Endothelial cell of umbilical vein (primary cell): ENCODE measurements around the gene RAMACL. TPM values are rescaled to one million over a fixed set of nuclear protein-coding genes. Genes with fewer than 3 reads are reported as not detected.
"Not testable (repeated sequence)": the region's sequence is repeated elsewhere in the genome, so short reads cannot be mapped to it uniquely, and the experiment has no call there.

ENCODE experiments used
- BruUV-seq: library from RNA; stranded (reverse); fragments of 400-500 nt; replicated peaks from 2 replicates; lab custom pipeline; 2021; lab: Mats Ljungman, UMichigan
- CTCF ChIA-PET: fragments of 300-600, 350-600 bp; sonication (Branson Sonifier 250); formaldehyde crosslinking; loops from one replicate; lab custom pipeline; 2021; ENCODE audit warnings: antibody characterized with exemption, inconsistent platforms; lab: Charles Lee
- POLR2A ChIA-PET: fragments of 300-600, 350-600 bp; sonication (Branson Sonifier 250); formaldehyde crosslinking; loops from one replicate; lab custom pipeline; 2021; ENCODE audit warnings: antibody characterized with exemption, inconsistent platforms; lab: Charles Lee
- DNase-seq: peaks from one replicate; pipeline ENCODE4 v3.0.0-alpha.2; 2011; ENCODE audit warnings: low read depth, low spot score
- FAIRE-seq: peaks from 2 replicates; lab custom pipeline; 2011; peaks lifted over from hg19 to GRCh38; lab: Jason Lieb, UNC
- H2AFZ ChIP-seq: 2 replicates; pipeline ENCODE4 v1.6.0; 2012; ENCODE audit warnings: low read depth, low read length, control low read depth, inconsistent platforms
- H3K27ac ChIP-seq: 2 replicates; pipeline ENCODE4 v1.5.1; 2011; ENCODE audit warnings: low read depth, mild to moderate bottlenecking, control low read depth, low read length, moderate library complexity; ENCODE audit not compliant: insufficient read depth
- H3K27me3 ChIP-seq, 2 experiments: 2 replicates each; pipeline versions ENCODE4 v1.6.0 to v1.6.1; 2011; ENCODE audit warnings: low read length in 2 of 2, mixed read lengths in 1 of 2; ENCODE audit not compliant: control insufficient read depth in 2 of 2, insufficient read depth in 2 of 2
- H3K36me3 ChIP-seq, 2 experiments: 2 replicates in 1 of 2; 3 replicates in 1 of 2; pipeline ENCODE4 v1.5.1; 2011; ENCODE audit warnings: low read length in 2 of 2, mild to moderate bottlenecking in 1 of 2, moderate library complexity in 1 of 2; ENCODE audit not compliant: control insufficient read depth in 2 of 2, insufficient read depth in 2 of 2; ENCODE audit errors: extremely low read depth in 1 of 2
- H3K4me1 ChIP-seq: 3 replicates; pipeline ENCODE4 v1.5.1; 2011; ENCODE audit warnings: mild to moderate bottlenecking, low read length; ENCODE audit not compliant: control insufficient read depth, insufficient read depth; ENCODE audit errors: extremely low read depth
- H3K4me2 ChIP-seq: 2 replicates; pipeline ENCODE4 v1.6.1; 2011; ENCODE audit warnings: low read length, control low read depth, mixed read lengths; ENCODE audit not compliant: insufficient read depth
- H3K4me3 ChIP-seq, 3 experiments: fragments of 200-600 bp in 1 of 3; sonication (generic), shearing (Covaris generic) in 1 of 3; replicated peaks in 1 of 3; 2 replicates each; pipeline ENCODE4 v1.5.1; 2011 to 2016; ENCODE audit warnings: control low read depth in 3 of 3, low read length in 3 of 3, mild to moderate bottlenecking in 2 of 3, inconsistent platforms in 1 of 3, low read depth in 1 of 3, moderate library complexity in 1 of 3; ENCODE audit not compliant: insufficient read depth in 1 of 3
- H3K79me2 ChIP-seq: 2 replicates; pipeline ENCODE4 v1.6.0; 2012; ENCODE audit warnings: low read length, inconsistent platforms; ENCODE audit not compliant: control insufficient read depth, insufficient read depth
- H3K9ac ChIP-seq: replicated peaks from 2 replicates; pipeline ENCODE3; 2011; ENCODE audit warnings: low read length, control low read depth; ENCODE audit not compliant: insufficient read depth; ENCODE audit errors: extremely low read depth
- H3K9me1 ChIP-seq: replicated peaks from 3 replicates; pipeline ENCODE4 v1.6.0; 2011; ENCODE audit warnings: mild to moderate bottlenecking, low read length; ENCODE audit not compliant: control insufficient read depth, insufficient read depth; ENCODE audit errors: extremely low read depth
- H3K9me3 ChIP-seq: replicated peaks from 2 replicates; pipeline ENCODE4 v1.5.1; 2012; ENCODE audit warnings: low read length, inconsistent platforms; ENCODE audit not compliant: control insufficient read depth, insufficient read depth
- H4K20me1 ChIP-seq: replicated peaks from 2 replicates; pipeline ENCODE3; 2011; ENCODE audit warnings: mild to moderate bottlenecking, low read length; ENCODE audit not compliant: control insufficient read depth, insufficient read depth; ENCODE audit errors: extremely low read depth
- EZH2 ChIP-seq: IDR thresholded peaks from 2 replicates; pipeline ENCODE4 v1.6.1; 2012; ENCODE audit warnings: borderline replicate concordance, low read depth, mild to moderate bottlenecking, moderate library complexity, low read length, inconsistent platforms; ENCODE audit not compliant: severe bottlenecking
- FOS ChIP-seq: IDR thresholded peaks from 2 replicates; pipeline ENCODE4 v1.6.1; 2011; ENCODE audit warnings: mild to moderate bottlenecking, low read length, moderate library complexity, borderline replicate concordance; ENCODE audit not compliant: insufficient read depth
- GATA2 ChIP-seq: IDR thresholded peaks from 2 replicates; pipeline ENCODE4 v1.7.0; 2011; ENCODE audit warnings: low read depth, mild to moderate bottlenecking, moderate library complexity, mixed read lengths, low read length; ENCODE audit not compliant: insufficient read length, insufficient read depth
- JUN ChIP-seq: IDR thresholded peaks from 2 replicates; pipeline ENCODE4 v1.6.1; 2011; ENCODE audit warnings: borderline replicate concordance, low read depth; ENCODE audit not compliant: insufficient read length, insufficient read depth
- MYC ChIP-seq: IDR thresholded peaks from one replicate; pipeline ENCODE4 v1.6.1; 2011; ENCODE audit warnings: mild to moderate bottlenecking, low read depth, low read length
- POLR2A ChIP-seq: IDR thresholded peaks from 2 replicates; pipeline ENCODE4 v1.6.1; 2012; ENCODE audit warnings: low read depth, mild to moderate bottlenecking, control low read depth, low read length
- POLR2AphosphoS5 ChIP-seq: IDR thresholded peaks from 2 replicates; pipeline ENCODE4 v1.6.1; 2012; ENCODE audit warnings: low read depth, mild to moderate bottlenecking, control low read depth, low read length, moderate library complexity; ENCODE audit not compliant: insufficient read depth
- dilution Hi-C: fragments of 300-500 bp; cut with MboI; formaldehyde crosslinking; loops from one replicate; pipeline ENCODE4 v1.15.0; 2019; ENCODE audit warnings: low sequenced_read_pairs; ENCODE audit not compliant: extremely low pct_ligation_motif_present
- intact Hi-C: fragments of 100-400 bp; cut with micrococcal nuclease; formaldehyde crosslinking; loops from one replicate; pipeline ENCODE4 v1.10.0; 2022
- polyA plus RNA-seq, 4 experiments: library from polyadenylated mRNA; depleted of rRNA in 3 of 4; stranded (reverse) in 3 of 4; unstranded in 1 of 4; fragments of >200 nt; gene quantifications; 2 replicates each; pipeline versions ENCODE4 v1.2.1 to v1.2.3, GENCODE V29; 2011 to 2012; ENCODE audit warnings: missing spikeins in 1 of 4
- total RNA-seq: library from RNA; stranded (reverse); gene quantifications from 2 replicates; pipeline ENCODE4 v1.2.3, GENCODE V29; 2021
- TF ChIP-seq, protein P1 (sequence below): IDR thresholded peaks from 2 replicates; pipeline ENCODE4 v1.6.1; 2011; ENCODE audit not compliant: insufficient read depth, insufficient read length
- TF ChIP-seq, protein P2 (sequence below), 2 donors: IDR thresholded peaks; 1 replicate in 1 of 2; 2 replicates in 1 of 2; pipeline ENCODE4 v1.5.1; 2011; ENCODE audit warnings: low read length in 2 of 2, mild to moderate bottlenecking in 2 of 2, moderate library complexity in 2 of 2, control low read depth in 1 of 2, inconsistent platforms in 1 of 2, low read depth in 1 of 2; ENCODE audit not compliant: insufficient read depth in 1 of 2; ENCODE audit errors: extremely low read depth in 1 of 2

RAMACL gene
- total and polyA plus RNA-seq, 2 donors (not counting 3 experiments of a cell fraction or from before 2014, with no cell fraction given) = 0.17 to 5.3 TPM

DNA sequence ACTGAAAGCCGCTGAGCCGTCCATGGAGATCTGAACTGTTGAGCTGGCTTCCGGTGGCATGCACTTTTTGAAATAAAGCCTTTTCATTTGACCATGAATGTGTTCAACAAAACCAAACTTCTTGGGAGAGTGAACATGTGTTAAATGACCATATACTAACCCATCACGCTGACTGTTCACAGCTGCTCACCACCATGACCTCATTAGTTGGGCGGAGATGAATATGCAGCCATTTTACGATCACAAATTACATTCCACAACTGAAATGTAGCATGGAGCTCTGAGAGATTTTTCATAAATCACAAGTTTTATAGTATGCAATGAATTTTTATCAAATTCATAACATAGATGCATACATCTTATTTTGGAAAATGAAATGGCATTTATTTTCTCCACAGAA, 4.2 kb downstream of the RAMACL start:
- H3K4me2 ChIP-seq = no peak overlapping the region
- no peaks in the 10 kb centered on the region for H4K20me1 ChIP-seq
- TF ChIP-seq FOS = no peak
- TF ChIP-seq POLR2A = no peak
- TF ChIP-seq, protein P1, sequence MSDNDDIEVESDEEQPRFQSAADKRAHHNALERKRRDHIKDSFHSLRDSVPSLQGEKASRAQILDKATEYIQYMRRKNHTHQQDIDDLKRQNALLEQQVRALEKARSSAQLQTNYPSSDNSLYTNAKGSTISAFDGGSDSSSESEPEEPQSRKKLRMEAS = no peak
- no peak for TF ChIP-seq JUN
- TF ChIP-seq, protein P2, sequence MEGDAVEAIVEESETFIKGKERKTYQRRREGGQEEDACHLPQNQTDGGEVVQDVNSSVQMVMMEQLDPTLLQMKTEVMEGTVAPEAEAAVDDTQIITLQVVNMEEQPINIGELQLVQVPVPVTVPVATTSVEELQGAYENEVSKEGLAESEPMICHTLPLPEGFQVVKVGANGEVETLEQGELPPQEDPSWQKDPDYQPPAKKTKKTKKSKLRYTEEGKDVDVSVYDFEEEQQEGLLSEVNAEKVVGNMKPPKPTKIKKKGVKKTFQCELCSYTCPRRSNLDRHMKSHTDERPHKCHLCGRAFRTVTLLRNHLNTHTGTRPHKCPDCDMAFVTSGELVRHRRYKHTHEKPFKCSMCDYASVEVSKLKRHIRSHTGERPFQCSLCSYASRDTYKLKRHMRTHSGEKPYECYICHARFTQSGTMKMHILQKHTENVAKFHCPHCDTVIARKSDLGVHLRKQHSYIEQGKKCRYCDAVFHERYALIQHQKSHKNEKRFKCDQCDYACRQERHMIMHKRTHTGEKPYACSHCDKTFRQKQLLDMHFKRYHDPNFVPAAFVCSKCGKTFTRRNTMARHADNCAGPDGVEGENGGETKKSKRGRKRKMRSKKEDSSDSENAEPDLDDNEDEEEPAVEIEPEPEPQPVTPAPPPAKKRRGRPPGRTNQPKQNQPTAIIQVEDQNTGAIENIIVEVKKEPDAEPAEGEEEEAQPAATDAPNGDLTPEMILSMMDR (IDR thresholded peaks at IDR 0.05; ENCODE audit: extremely low read depth in 1 of 2, insufficient read depth in 1 of 2, low read depth in 1 of 2, low read length in 2 of 2) = no peak
- TF ChIP-seq EZH2 = no peak
- no peak for TF ChIP-seq POLR2AphosphoS5
- TF ChIP-seq MYC = no peak
- TF ChIP-seq GATA2 = no peak
- H3K4me3 ChIP-seq = no peak overlapping the region
- intact Hi-C loops (no loop called here), dilution Hi-C loops (no loop called here)
- H3K9me3 ChIP-seq = no peaks in the 10 kb centered on the region
- FAIRE-seq (no peak), DNase-seq (no peak)
- H3K79me2 ChIP-seq = no peaks in the 10 kb centered on the region
- H3K36me3 ChIP-seq = no peaks in the 10 kb centered on the region
- H3K9ac ChIP-seq = no peak overlapping the region
- no peak overlapping the region for H3K27ac ChIP-seq
- H3K4me1 ChIP-seq = peaks cover 7% of the 10 kb centered on the region
- CTCF ChIA-PET = interaction anchor here (0.7 to 1.1 kb wide), 2 partner anchors 16 to 188 kb away, joined by 3 read pairs; no protein-coding TSS in a partner anchor
- no peaks in the 10 kb centered on the region for H3K9me1 ChIP-seq
- no TSS peak for BruUV-seq
- H2AFZ ChIP-seq = no peak overlapping the region
- no peaks in the 10 kb centered on the region for H3K27me3 ChIP-seq
- POLR2A ChIA-PET = no interaction called here

DNA sequence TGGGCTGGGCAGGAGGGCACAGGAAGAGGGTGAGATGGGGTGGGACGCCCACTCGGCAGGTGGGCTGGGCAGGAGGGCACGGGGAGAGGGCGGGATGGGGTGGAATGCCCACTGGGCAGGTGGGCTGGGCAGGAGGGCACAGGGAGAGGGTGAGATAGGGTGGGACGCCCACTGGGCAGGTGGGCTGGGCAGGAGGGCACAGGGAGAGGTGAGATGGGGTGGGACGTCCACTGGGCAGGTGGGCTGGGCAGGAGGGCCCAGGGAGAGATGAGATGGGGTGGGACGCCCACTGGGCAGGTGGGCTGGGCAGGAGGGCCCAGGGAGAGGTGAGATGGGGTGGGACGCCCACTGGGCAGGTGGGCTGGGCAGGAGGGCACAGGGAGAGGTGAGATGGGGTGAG, 4.7 kb downstream of the RAMACL start:
- POLR2A ChIA-PET, H3K4me3 ChIP-seq, H2AFZ ChIP-seq, H3K9me3 ChIP-seq, H3K27ac ChIP-seq, FAIRE-seq, DNase-seq, intact Hi-C loops, H3K27me3 ChIP-seq, H3K4me2 ChIP-seq, BruUV-seq, H3K79me2 ChIP-seq, H4K20me1 ChIP-seq, H3K9ac ChIP-seq, H3K4me1 ChIP-seq, H3K9me1 ChIP-seq, dilution Hi-C loops, H3K36me3 ChIP-seq: not testable (repeated sequence)
- CTCF ChIA-PET = interaction anchor here (0.7 kb wide), 1 partner anchor 15 kb away, joined by 3 read pairs; no protein-coding TSS in a partner anchor
